ENCODE data around the gene S1PR4.
A peak's percentile ranks its signal among the peaks of the same experiment; 100 is the strongest.
"Not testable (repeated sequence)": the region's sequence is repeated elsewhere in the genome, so short reads cannot be mapped to it uniquely, and the experiment has no call there.

Gene S1PR4

GRCh38 chr19:3150739-3151329, 27.7 kb upstream of the S1PR4 start:
- H3K4me3 ChIP-seq (ENCODE audit: low read length) = no peak overlapping the region
- DNase-seq (ENCODE audit: low read depth, low spot score) = no peak

- H3K4me3 ChIP-seq (ENCODE audit: low read length) = no peak overlapping the region
- no peak for DNase-seq (ENCODE audit: low read depth, low spot score)
Observed at GRCh38 chr19:3151563-3152418, 26.8 kb upstream of the S1PR4 start.

GRCh38 chr19:3152419-3152780, 26.2 kb upstream of the S1PR4 start:
- no peak for DNase-seq (ENCODE audit: low read depth, low spot score)
- no peak overlapping the region for H3K4me3 ChIP-seq (ENCODE audit: low read length)

- H3K4me3 ChIP-seq (ENCODE audit: low read length) = no peak overlapping the region
- no peak for DNase-seq (ENCODE audit: low read depth, low spot score)
Observed at GRCh38 chr19:3153286-3154230, 25.0 kb upstream of the S1PR4 start.

- peak overlapping the region; percentile 41 for H3K4me3 ChIP-seq (ENCODE audit: low read length)
- not testable (repeated sequence) for DNase-seq (ENCODE audit: low read depth, low spot score)
Observed at GRCh38 chr19:3154447-3154846, 24.1 kb upstream of the S1PR4 start.

- H3K4me3 ChIP-seq (ENCODE audit: low read length) = peak overlapping the region; percentile 41
- DNase-seq (ENCODE audit: low read depth, low spot score) = peak; percentile 94
Observed at GRCh38 chr19:3154957-3155736, 23.4 kb upstream of the S1PR4 start.

- DNase-seq (ENCODE audit: low read depth, low spot score) = no peak
- no peak overlapping the region for H3K4me3 ChIP-seq (ENCODE audit: low read length)
Observed at GRCh38 chr19:3157096-3157845, 21.3 kb upstream of the S1PR4 start.

GRCh38 chr19:3159565-3159964, 19.0 kb upstream of the S1PR4 start:
- no peak for DNase-seq (ENCODE audit: low read depth, low spot score)
- H3K4me3 ChIP-seq (ENCODE audit: low read length) = no peak overlapping the region

- DNase-seq (ENCODE audit: low read depth, low spot score) = no peak
- no peak overlapping the region for H3K4me3 ChIP-seq (ENCODE audit: low read length)
Observed at GRCh38 chr19:3160219-3160618, 18.4 kb upstream of the S1PR4 start.

GRCh38 chr19:3161453-3161852, 17.1 kb upstream of the S1PR4 start:
- H3K4me3 ChIP-seq (ENCODE audit: low read length) = no peak overlapping the region
- DNase-seq (ENCODE audit: low read depth, low spot score) = no peak

GRCh38 chr19:3162418-3163229, 15.9 kb upstream of the S1PR4 start:
- H3K4me3 ChIP-seq (ENCODE audit: low read length) = no peak overlapping the region
- DNase-seq (ENCODE audit: low read depth, low spot score) = peak; percentile 54

GRCh38 chr19:3163230-3163886, 15.2 kb upstream of the S1PR4 start:
- H3K4me3 ChIP-seq (ENCODE audit: low read length) = no peak overlapping the region
- DNase-seq (ENCODE audit: low read depth, low spot score) = peak; percentile 46

GRCh38 chr19:3163943-3164342, 14.6 kb upstream of the S1PR4 start:
- no peak overlapping the region for H3K4me3 ChIP-seq (ENCODE audit: low read length)
- DNase-seq (ENCODE audit: low read depth, low spot score) = no peak

GRCh38 chr19:3167533-3168272, 10.9 kb upstream of the S1PR4 start:
- no peak for DNase-seq (ENCODE audit: low read depth, low spot score)
- no peak overlapping the region for H3K4me3 ChIP-seq (ENCODE audit: low read length)

GRCh38 chr19:3171894-3172672, 6.5 kb upstream of the S1PR4 start:
- DNase-seq (ENCODE audit: low read depth, low spot score) = no peak
- no peak overlapping the region for H3K4me3 ChIP-seq (ENCODE audit: low read length)

- H3K4me3 ChIP-seq (ENCODE audit: low read length); DNase-seq (ENCODE audit: low read depth, low spot score): not testable (repeated sequence)
Observed at GRCh38 chr19:3172673-3173000, 5.9 kb upstream of the S1PR4 start.
